H1 (cell line): ENCODE data around the gene GRIP1. TPM values are rescaled to one million over a fixed set of nuclear protein-coding genes. Genes with fewer than 3 reads are reported as not detected.

Experiments used
- JUN ChIP-seq: IDR thresholded peaks from 2 replicates; pipeline ENCODE4 v1.6.1; 2011; ENCODE audit warnings: low read depth, mild to moderate bottlenecking, improper control_type of control experiment, low read length
- KDM4A ChIP-seq: IDR thresholded peaks from one replicate; pipeline ENCODE4 v1.7.1; 2012; ENCODE audit warnings: low read depth, mild to moderate bottlenecking, moderate library complexity, low read length, inconsistent platforms; ENCODE audit not compliant: severe bottlenecking
- PHF8 ChIP-seq: fragments of 200-600 bp; sonication (generic); conservative IDR thresholded peaks from 2 replicates; pipeline ENCODE4 v1.7.1; 2012; ENCODE audit warnings: low read depth, mild to moderate bottlenecking, inconsistent platforms, low read length, moderate library complexity
- polyA plus RNA-seq, 7 experiments: library from polyadenylated mRNA; depleted of rRNA in 3 of 7; stranded (reverse) in 5 of 7; unstranded in 2 of 7; fragments of >200 nt in 5 of 7; fragments of 200-250 nt in 2 of 7; gene quantifications; 1 replicate in 5 of 7; 2 replicates in 1 of 7; 4 replicates in 1 of 7; pipeline versions ENCODE4 v1.2.1 to v1.2.3, GENCODE V29; 2011 to 2013; ENCODE audit warnings: missing spikeins in 2 of 7, mixed read lengths in 2 of 7
- total RNA-seq: library from RNA; stranded (reverse); fragmentation: NEBNext Ultra II Directional; extraction: Animal tissue kit (Norgen Biotek cat#: 25700); gene quantifications from 2 replicates; pipeline ENCODE4 v1.2.1, GENCODE V29; 2021
- TF ChIP-seq, protein P1 (sequence below): fragments of 300-600 bp; sonication (generic); IDR thresholded peaks from 2 replicates; pipeline ENCODE4 v1.7.1; 2012; ENCODE audit warnings: low read length, moderate library complexity, mild to moderate bottlenecking, inconsistent platforms; ENCODE audit not compliant: insufficient replicate concordance

The GRIP1 gene
- total and polyA plus RNA-seq, 2 of the 8 experiments (the other 6 are each of a cell fraction or from before 2014, with no cell fraction given) = 4.5 to 27.3 TPM

DNA sequence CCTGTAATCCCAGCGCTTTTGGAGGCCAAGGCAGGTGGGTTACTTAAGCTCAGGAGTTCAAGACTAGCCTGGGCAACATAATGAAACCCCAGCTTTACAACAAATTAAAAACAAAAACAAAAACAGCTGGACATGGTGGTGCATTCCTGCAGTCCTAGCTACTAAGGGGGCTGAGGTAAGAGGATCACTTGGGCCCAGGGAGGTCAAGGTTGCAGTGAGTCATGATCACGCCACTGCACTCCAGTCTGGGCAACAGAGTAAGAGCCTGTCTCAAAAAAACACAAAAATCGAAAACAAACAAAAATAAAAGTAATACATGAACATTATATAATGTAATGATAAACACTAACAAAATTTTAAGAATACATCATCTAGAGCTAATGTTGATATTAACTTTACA lies 46.2 kb upstream of the GRIP1 start (continued):
- TF ChIP-seq PHF8 = no peak
- TF ChIP-seq, protein P1, sequence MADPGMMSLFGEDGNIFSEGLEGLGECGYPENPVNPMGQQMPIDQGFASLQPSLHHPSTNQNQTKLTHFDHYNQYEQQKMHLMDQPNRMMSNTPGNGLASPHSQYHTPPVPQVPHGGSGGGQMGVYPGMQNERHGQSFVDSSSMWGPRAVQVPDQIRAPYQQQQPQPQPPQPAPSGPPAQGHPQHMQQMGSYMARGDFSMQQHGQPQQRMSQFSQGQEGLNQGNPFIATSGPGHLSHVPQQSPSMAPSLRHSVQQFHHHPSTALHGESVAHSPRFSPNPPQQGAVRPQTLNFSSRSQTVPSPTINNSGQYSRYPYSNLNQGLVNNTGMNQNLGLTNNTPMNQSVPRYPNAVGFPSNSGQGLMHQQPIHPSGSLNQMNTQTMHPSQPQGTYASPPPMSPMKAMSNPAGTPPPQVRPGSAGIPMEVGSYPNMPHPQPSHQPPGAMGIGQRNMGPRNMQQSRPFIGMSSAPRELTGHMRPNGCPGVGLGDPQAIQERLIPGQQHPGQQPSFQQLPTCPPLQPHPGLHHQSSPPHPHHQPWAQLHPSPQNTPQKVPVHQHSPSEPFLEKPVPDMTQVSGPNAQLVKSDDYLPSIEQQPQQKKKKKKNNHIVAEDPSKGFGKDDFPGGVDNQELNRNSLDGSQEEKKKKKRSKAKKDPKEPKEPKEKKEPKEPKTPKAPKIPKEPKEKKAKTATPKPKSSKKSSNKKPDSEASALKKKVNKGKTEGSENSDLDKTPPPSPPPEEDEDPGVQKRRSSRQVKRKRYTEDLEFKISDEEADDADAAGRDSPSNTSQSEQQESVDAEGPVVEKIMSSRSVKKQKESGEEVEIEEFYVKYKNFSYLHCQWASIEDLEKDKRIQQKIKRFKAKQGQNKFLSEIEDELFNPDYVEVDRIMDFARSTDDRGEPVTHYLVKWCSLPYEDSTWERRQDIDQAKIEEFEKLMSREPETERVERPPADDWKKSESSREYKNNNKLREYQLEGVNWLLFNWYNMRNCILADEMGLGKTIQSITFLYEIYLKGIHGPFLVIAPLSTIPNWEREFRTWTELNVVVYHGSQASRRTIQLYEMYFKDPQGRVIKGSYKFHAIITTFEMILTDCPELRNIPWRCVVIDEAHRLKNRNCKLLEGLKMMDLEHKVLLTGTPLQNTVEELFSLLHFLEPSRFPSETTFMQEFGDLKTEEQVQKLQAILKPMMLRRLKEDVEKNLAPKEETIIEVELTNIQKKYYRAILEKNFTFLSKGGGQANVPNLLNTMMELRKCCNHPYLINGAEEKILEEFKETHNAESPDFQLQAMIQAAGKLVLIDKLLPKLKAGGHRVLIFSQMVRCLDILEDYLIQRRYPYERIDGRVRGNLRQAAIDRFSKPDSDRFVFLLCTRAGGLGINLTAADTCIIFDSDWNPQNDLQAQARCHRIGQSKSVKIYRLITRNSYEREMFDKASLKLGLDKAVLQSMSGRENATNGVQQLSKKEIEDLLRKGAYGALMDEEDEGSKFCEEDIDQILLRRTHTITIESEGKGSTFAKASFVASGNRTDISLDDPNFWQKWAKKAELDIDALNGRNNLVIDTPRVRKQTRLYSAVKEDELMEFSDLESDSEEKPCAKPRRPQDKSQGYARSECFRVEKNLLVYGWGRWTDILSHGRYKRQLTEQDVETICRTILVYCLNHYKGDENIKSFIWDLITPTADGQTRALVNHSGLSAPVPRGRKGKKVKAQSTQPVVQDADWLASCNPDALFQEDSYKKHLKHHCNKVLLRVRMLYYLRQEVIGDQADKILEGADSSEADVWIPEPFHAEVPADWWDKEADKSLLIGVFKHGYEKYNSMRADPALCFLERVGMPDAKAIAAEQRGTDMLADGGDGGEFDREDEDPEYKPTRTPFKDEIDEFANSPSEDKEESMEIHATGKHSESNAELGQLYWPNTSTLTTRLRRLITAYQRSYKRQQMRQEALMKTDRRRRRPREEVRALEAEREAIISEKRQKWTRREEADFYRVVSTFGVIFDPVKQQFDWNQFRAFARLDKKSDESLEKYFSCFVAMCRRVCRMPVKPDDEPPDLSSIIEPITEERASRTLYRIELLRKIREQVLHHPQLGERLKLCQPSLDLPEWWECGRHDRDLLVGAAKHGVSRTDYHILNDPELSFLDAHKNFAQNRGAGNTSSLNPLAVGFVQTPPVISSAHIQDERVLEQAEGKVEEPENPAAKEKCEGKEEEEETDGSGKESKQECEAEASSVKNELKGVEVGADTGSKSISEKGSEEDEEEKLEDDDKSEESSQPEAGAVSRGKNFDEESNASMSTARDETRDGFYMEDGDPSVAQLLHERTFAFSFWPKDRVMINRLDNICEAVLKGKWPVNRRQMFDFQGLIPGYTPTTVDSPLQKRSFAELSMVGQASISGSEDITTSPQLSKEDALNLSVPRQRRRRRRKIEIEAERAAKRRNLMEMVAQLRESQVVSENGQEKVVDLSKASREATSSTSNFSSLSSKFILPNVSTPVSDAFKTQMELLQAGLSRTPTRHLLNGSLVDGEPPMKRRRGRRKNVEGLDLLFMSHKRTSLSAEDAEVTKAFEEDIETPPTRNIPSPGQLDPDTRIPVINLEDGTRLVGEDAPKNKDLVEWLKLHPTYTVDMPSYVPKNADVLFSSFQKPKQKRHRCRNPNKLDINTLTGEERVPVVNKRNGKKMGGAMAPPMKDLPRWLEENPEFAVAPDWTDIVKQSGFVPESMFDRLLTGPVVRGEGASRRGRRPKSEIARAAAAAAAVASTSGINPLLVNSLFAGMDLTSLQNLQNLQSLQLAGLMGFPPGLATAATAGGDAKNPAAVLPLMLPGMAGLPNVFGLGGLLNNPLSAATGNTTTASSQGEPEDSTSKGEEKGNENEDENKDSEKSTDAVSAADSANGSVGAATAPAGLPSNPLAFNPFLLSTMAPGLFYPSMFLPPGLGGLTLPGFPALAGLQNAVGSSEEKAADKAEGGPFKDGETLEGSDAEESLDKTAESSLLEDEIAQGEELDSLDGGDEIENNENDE = no peak
- no peak for TF ChIP-seq JUN
- TF ChIP-seq KDM4A = no peak
